Parathyroid adenoma (tissue), 2 donors: ENCODE measurements around the gene MYO9A.

Experiments
- H2AFZ ChIP-seq: fragments of 300-600 bp; sonication (generic); one replicate; pipeline ENCODE4 v1.7.0; 2017; ENCODE audit warnings: antibody characterized with exemption, mild to moderate bottlenecking
- H3K27ac ChIP-seq: fragments of 300-600 bp; sonication (generic); one replicate; pipeline ENCODE4 v1.7.0; 2017
- H3K27me3 ChIP-seq: fragments of 300-600 bp; sonication (generic); one replicate; pipeline ENCODE4 v1.7.0; 2017; ENCODE audit warnings: low read length; ENCODE audit not compliant: control insufficient read depth, insufficient read depth
- H3K36me3 ChIP-seq: fragments of 300-600 bp; sonication (generic); one replicate; pipeline ENCODE4 v1.7.0; 2017; ENCODE audit warnings: low read length; ENCODE audit not compliant: control insufficient read depth, insufficient read depth
- H3K4me1 ChIP-seq: fragments of 300-600 bp; sonication (generic); one replicate; pipeline ENCODE4 v1.7.0; 2017; ENCODE audit warnings: control low read depth
- H3K4me2 ChIP-seq: fragments of 300-600 bp; sonication (generic); one replicate; pipeline ENCODE4 v1.7.0; 2017; ENCODE audit warnings: low read length
- H3K4me3 ChIP-seq: fragments of 300-600 bp; sonication (generic); one replicate; pipeline ENCODE4 v1.7.0; 2017; ENCODE audit warnings: low read depth, low read length
- H3K79me2 ChIP-seq: fragments of 300-600 bp; sonication (generic); one replicate; pipeline ENCODE4 v1.7.0; 2017; ENCODE audit warnings: control low read depth
- H3K9ac ChIP-seq: fragments of 300-600 bp; sonication (generic); one replicate; pipeline ENCODE4 v1.7.0; 2017; ENCODE audit warnings: mild to moderate bottlenecking
- H3K9me3 ChIP-seq: fragments of 300-600 bp; sonication (generic); one replicate; pipeline ENCODE4 v1.7.0; 2017; ENCODE audit warnings: low read length; ENCODE audit not compliant: control insufficient read depth
- TF ChIP-seq, protein P1 (sequence below): fragments of 300-600 bp; sonication (generic); IDR thresholded peaks from one replicate; pipeline ENCODE4 v1.7.0; 2017; ENCODE audit warnings: antibody characterized with exemption, mild to moderate bottlenecking
- donor health status: primary hyperparathyroidism.

The MYO9A gene

GRCh38 chr15:71943806-71944205, 174.1 kb downstream of the MYO9A start:
- no peak overlapping the region for H3K27ac ChIP-seq
- no peaks in the 10 kb centered on the region for H3K4me1 ChIP-seq
- no peaks in the 10 kb centered on the region for H3K79me2 ChIP-seq
- no peaks in the 10 kb centered on the region for H3K9me3 ChIP-seq
- no peak overlapping the region for H3K4me2 ChIP-seq
- no peaks in the 10 kb centered on the region for H3K27me3 ChIP-seq
- no peak overlapping the region for H3K4me3 ChIP-seq
- H3K9ac ChIP-seq, result no peak overlapping the region
- no peaks in the 10 kb centered on the region for H3K36me3 ChIP-seq
- TF ChIP-seq, protein P1, sequence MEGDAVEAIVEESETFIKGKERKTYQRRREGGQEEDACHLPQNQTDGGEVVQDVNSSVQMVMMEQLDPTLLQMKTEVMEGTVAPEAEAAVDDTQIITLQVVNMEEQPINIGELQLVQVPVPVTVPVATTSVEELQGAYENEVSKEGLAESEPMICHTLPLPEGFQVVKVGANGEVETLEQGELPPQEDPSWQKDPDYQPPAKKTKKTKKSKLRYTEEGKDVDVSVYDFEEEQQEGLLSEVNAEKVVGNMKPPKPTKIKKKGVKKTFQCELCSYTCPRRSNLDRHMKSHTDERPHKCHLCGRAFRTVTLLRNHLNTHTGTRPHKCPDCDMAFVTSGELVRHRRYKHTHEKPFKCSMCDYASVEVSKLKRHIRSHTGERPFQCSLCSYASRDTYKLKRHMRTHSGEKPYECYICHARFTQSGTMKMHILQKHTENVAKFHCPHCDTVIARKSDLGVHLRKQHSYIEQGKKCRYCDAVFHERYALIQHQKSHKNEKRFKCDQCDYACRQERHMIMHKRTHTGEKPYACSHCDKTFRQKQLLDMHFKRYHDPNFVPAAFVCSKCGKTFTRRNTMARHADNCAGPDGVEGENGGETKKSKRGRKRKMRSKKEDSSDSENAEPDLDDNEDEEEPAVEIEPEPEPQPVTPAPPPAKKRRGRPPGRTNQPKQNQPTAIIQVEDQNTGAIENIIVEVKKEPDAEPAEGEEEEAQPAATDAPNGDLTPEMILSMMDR, result no peak
- H2AFZ ChIP-seq, result no peak overlapping the region

DNA sequence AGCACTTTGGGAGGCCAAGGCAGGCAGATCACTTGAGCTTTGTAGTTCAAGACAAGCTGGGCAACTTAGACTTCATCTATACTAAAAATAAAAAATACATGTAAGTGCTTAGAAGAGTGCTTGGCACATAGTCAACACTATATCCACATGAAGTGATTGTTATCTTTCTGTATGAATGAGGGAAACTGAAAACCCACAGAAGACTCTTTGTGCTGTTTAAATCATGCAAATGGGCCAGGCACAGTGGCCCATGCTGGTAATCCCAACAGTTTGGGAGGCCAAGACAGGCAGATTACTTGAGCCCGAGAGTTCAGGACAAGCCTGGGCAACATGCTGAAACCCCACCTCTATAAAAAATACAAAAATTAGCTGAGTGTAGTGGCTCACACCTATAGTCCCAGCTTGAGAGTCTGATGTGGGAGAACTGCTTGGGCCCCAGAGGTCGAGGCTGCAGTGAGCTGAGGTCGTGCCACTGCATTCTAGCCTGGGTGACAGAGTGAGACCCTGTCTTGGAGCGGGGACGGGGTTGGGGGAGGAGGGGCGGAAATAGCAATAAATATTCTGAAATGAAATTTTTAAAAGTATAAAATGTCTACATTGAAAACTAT, 177.9 kb downstream of the MYO9A start:
- no peak overlapping the region for H3K9ac ChIP-seq
- H3K36me3 ChIP-seq, result no peaks in the 10 kb centered on the region
- H3K79me2 ChIP-seq, result no peaks in the 10 kb centered on the region
- H3K4me1 ChIP-seq, result no peaks in the 10 kb centered on the region
- no peak overlapping the region for H3K4me2 ChIP-seq
- TF ChIP-seq, protein P1, result no peak
- no peaks in the 10 kb centered on the region for H3K27me3 ChIP-seq
- H2AFZ ChIP-seq, result no peak overlapping the region
- H3K27ac ChIP-seq, result no peak overlapping the region
- no peak overlapping the region for H3K4me3 ChIP-seq
- no peaks in the 10 kb centered on the region for H3K9me3 ChIP-seq

GRCh38 chr15:71937650-71938311, 180.2 kb downstream of the MYO9A start:
- H3K27me3 ChIP-seq, result no peaks in the 10 kb centered on the region
- TF ChIP-seq, protein P1, result no peak
- H3K9me3 ChIP-seq, result no peaks in the 10 kb centered on the region
- H3K36me3 ChIP-seq, result no peaks in the 10 kb centered on the region
- H2AFZ ChIP-seq, result no peak overlapping the region
- H3K79me2 ChIP-seq, result no peaks in the 10 kb centered on the region
- H3K4me1 ChIP-seq, result no peaks in the 10 kb centered on the region
- no peak overlapping the region for H3K9ac ChIP-seq
- no peak overlapping the region for H3K27ac ChIP-seq
- no peak overlapping the region for H3K4me2 ChIP-seq
- no peak overlapping the region for H3K4me3 ChIP-seq

DNA sequence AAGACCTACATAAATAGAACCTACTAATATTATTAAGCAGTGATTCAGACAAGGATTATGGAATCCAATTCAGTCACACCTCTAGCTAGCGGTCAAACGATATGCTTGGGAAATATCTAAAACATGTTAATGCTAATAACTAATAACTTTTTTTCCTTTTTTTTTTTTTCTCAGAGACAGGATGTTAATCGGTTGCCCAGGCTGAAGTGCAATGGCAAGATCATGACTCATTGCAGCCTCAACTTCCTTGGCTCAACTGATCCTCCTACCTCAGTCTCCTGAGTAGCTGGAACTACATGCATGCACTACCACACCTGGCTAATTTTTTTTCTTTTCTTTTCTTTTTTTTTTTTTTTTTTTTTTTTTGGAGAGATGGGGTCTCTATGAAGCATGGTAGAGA, 183.5 kb downstream of the MYO9A start:
- no peak overlapping the region for H3K27ac ChIP-seq
- H3K9me3 ChIP-seq, result no peaks in the 10 kb centered on the region
- H3K4me1 ChIP-seq, result no peaks in the 10 kb centered on the region
- H3K9ac ChIP-seq, result no peak overlapping the region
- H2AFZ ChIP-seq, result no peak overlapping the region
- TF ChIP-seq, protein P1, result no peak
- no peak overlapping the region for H3K4me2 ChIP-seq
- H3K79me2 ChIP-seq, result no peaks in the 10 kb centered on the region
- H3K36me3 ChIP-seq, result peaks cover 4% of the 10 kb centered on the region
- no peaks in the 10 kb centered on the region for H3K27me3 ChIP-seq
- H3K4me3 ChIP-seq, result no peak overlapping the region

- H3K4me2 ChIP-seq, result no peak overlapping the region
- no peaks in the 10 kb centered on the region for H3K9me3 ChIP-seq
- no peaks in the 10 kb centered on the region for H3K27me3 ChIP-seq
- H3K79me2 ChIP-seq, result no peaks in the 10 kb centered on the region
- TF ChIP-seq, protein P1, result no peak
- no peak overlapping the region for H2AFZ ChIP-seq
- no peak overlapping the region for H3K4me3 ChIP-seq
- H3K9ac ChIP-seq, result no peak overlapping the region
- peaks cover 4% of the 10 kb centered on the region for H3K36me3 ChIP-seq
- H3K27ac ChIP-seq, result no peak overlapping the region
- no peaks in the 10 kb centered on the region for H3K4me1 ChIP-seq
These were observed 185.3 kb downstream of the MYO9A start for GRCh38 chr15:71932689-71933088.
